IPS-11a (cell line): Measurements from ENCODE around the gene C20orf202.

ENCODE experiments used
- H3K4me3 ChIP-seq: one replicate; pipeline ENCODE4 v1.5.1; 2013; ENCODE audit warnings: low read depth, low read length, control low read depth

Gene C20orf202

GRCh38 chr20:1202762-1203504 lies at the start of gene C20orf202:
Gene C20orf202 (plus strand): TSS chr20:1203454. CDS start chr20:1203586, 132 bp downstream.
- no peak within 1 kb of the TSS for H3K4me3 ChIP-seq

GRCh38 chr20:1154226-1154625 lies 49.0 kb upstream of the C20orf202 start:
- no peak overlapping the region for H3K4me3 ChIP-seq

DNA sequence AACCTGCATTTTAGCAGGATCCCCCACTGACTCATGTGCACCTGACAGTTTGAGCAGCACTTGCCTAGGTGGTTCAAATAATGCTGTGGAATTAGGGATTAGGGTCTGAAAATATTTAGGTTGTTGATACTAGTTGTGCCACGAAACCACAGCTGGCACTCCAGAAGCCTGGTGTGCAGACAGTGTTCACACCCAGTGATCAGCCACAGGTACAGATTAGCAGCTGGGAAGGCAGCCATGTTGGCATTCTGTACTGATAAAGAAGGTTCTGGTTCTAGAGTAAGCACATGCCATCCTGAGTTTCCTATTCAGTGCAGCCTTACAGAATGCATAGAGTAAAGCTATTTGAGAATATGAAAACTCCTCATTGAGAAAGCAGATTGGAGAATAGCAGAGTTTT lies 48.6 kb upstream of the C20orf202 start:
- H3K4me3 ChIP-seq, result no peak overlapping the region

- no peak overlapping the region for H3K4me3 ChIP-seq
Measured at GRCh38 chr20:1155342-1155741, 47.9 kb upstream of the C20orf202 start.

DNA sequence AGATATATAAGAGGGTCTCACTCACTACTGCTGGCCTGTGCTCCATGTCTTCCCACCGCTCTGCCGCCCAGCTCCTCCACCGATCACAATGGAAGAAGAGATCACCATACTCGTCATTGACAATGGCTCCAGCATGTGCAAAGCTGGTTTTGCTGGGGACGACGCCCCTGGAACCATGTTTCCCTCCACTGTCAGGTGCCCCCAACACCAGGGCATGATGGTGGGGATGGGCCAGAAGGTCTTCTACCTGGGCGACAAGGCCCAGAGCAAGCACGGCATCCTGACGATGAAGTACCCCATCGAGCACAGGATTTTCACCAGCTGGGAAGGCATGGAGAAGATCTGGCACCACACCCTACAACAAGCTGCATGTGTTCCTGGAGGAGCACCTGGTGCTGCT lies 42.8 kb upstream of the C20orf202 start:
- no peak overlapping the region for H3K4me3 ChIP-seq

GRCh38 chr20:1160991-1161390 lies 42.3 kb upstream of the C20orf202 start:
- H3K4me3 ChIP-seq, result no peak overlapping the region

- H3K4me3 ChIP-seq, result no peak overlapping the region
Measured at GRCh38 chr20:1163105-1163504, 40.1 kb upstream of the C20orf202 start.

GRCh38 chr20:1163653-1164052 lies 39.6 kb upstream of the C20orf202 start:
- H3K4me3 ChIP-seq, result no peak overlapping the region

DNA sequence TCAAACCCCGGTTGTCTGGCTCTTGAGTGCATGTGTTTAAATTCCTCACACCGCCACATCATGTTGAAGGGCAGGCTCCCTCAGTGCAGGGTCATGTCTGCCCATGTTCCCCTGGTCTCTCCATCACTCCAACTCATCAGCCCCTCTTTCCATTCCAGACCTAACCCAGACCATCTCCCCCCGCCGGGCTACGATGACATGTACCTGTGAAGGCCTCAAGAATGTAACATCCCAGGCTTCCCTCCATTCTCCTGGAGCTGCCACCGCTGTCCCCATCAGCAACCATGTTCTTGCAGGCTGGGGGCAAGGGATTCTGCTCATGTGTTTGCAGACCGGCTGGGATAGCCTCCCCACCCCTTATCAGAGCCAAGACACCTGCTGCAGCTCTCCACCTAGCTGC lies 38.4 kb upstream of the C20orf202 start:
- no peak overlapping the region for H3K4me3 ChIP-seq

DNA sequence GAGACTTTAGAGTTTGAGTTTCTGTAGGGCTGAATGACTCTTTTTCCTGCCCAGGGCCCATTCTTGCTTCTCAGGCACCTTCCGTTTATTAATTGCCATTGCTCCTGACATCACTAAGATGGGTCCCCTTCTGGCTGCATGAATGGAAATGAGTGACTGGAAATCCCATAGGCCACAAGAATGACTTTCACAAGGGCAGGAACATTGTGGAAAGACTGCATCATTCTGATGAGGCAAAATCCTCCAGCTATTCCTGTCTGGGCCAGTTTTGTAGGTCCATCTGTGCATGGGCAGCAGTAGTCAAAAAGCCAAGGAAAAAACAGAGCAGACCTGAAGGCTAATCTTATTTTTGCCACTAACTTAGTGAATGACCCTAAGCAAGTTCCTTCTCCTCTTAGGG lies 37.7 kb upstream of the C20orf202 start:
- no peak overlapping the region for H3K4me3 ChIP-seq

GRCh38 chr20:1165941-1166340 lies 37.3 kb upstream of the C20orf202 start:
- no peak overlapping the region for H3K4me3 ChIP-seq

DNA sequence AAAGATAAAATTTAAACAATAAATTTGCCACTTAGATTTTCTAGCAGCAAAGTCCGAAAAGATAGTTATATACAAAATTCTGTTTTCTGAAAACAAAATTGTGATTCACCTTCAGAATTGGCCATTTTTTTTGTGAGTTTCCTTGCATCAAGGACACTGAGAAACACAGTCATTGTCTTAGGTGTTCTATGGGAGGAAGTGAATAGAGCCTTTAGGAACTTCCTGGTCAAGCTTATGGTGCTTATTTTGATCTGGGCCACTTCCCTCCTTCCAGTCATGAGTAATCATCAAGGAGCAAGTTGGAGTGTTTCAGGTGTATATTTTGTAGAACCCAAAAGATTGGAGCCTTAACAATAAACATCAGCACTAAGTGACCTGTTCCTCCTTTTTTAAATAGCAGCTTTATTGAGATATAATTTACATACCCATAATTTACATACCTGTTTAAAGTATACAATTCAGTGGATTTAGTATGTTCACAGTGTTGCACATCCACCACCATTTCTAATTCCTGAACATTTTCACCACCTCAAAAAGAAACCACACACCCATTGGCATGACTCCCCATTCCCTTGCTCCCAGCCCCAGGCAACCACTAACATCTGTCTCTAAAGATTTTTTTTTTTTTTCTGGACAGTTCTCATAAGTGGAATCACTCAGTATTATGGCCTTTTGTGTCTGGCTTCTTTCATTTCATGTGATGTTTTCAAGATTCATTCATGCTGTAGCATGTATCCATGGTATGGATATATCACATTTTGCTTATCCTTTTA lies 36.1 kb upstream of the C20orf202 start:
- H3K4me3 ChIP-seq, result no peak overlapping the region

- no peak overlapping the region for H3K4me3 ChIP-seq
Measured at GRCh38 chr20:1169224-1169623, 34.0 kb upstream of the C20orf202 start.

- H3K4me3 ChIP-seq, result no peak overlapping the region
Measured at GRCh38 chr20:1171461-1172093, 31.7 kb upstream of the C20orf202 start.

DNA sequence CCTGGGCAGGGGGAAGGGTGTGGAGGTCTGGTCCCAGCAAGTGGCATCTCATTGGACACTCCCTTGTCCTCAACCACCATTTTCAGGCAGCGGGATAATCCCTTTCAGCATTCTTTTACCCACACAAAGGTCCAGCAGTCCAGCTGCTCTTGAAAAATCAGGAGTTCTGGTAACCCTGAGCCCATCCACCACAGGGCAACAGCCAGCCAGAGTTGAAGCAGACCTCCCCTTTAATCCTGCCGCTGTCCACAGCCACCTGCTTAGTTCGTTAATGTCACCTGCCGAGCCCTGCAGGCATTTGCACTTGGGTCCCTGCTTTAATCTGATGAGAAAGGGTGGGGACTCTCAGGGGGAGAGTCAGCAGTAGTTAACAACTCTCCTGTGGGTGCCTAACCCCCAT lies 29.6 kb upstream of the C20orf202 start:
- H3K4me3 ChIP-seq, result no peak overlapping the region

DNA sequence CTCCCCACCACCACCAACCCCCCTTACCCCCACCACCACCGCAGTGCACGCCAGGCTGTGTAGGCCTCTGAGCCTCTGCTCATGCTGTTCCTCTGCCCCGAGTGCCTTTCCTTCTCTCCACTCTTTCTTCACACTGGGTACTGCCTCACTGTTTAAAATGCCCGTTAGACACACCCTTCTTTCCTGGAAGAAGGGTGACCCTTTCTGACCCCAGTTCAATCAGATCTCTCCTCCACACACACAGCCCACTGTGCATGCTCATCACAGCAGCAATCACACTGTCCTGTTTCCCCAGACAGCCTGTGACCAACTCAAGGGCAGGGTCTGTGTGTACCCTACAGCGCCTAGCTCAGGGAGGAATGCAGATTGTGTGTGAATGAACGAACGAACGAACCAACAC lies 28.5 kb upstream of the C20orf202 start:
- H3K4me3 ChIP-seq, result no peak overlapping the region

DNA sequence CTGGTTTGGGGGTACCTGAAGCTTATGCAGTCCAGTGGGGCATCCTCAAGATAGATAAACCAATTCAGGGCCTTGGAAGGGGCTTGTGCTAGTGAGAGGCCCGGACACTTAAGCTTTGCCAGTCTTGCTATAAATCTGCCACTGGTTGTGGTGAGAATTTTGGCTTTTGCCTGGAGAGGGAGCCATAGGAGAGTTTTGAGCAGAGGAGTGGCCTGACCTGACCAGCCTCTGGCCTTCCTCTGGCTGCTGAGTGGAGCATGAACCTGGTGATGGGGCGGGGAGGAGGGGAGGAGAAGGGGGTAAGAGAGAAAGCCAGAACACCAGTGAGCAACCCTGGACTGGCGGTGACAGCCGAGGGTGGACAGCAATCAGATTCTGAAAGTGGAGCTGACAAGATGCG lies 25.6 kb upstream of the C20orf202 start:
- no peak overlapping the region for H3K4me3 ChIP-seq

DNA sequence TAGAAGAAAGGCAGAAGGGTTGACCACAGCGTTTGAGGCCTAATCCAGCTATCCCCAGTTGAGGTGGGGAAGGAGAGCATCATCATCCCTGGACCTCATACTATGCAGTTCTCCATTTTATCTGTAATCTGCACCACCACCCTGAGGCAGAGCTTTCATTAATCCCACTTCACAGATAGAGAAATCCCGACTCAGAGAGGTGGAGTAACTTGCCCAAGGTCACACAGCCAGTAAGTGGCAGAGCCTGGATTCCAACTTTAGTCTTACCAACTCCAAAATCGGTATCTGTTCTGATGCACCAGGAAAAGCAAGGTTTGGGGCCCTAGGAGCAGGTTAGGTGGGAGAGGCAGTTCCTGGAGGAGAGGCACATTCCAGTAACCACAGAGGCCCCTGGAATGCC lies 25.2 kb upstream of the C20orf202 start:
- no peak overlapping the region for H3K4me3 ChIP-seq

- H3K4me3 ChIP-seq, result no peak overlapping the region
Measured at GRCh38 chr20:1178623-1179022, 24.6 kb upstream of the C20orf202 start.

DNA sequence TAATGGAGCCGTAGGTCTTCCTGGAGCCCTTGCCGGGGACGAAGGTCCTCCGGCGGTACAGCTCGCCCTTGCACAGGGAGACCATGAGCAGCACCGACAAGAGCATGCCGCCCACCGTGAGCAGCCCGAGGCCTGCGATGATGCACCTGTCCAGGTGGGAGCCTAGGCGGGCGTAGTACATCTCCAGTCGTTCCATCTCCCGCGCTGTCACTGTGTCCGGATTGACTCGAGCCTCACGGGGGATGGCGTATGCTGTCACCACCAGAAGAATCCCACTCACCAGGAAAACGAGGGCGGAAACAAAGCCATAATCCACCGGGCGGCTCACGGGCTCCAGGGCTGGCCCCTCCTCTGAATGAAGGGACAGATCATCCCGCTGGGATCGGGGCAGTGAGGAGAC lies 22.3 kb upstream of the C20orf202 start:
- no peak overlapping the region for H3K4me3 ChIP-seq

- H3K4me3 ChIP-seq, result no peak overlapping the region
Measured at GRCh38 chr20:1182106-1182505, 21.1 kb upstream of the C20orf202 start.

GRCh38 chr20:1183153-1183552 lies 20.1 kb upstream of the C20orf202 start:
- no peak overlapping the region for H3K4me3 ChIP-seq
